Loucy (cell line): Measurements from ENCODE around the gene COL4A4.

Source experiments
- H2AFZ ChIP-seq: fragments of 200-600 bp; sonication (generic); 2 replicates; pipeline ENCODE4 v1.6.0; 2016; ENCODE audit warnings: antibody characterized with exemption, mild to moderate bottlenecking, low read length, moderate library complexity
- H3F3A ChIP-seq: fragments of 200-600 bp; 2 replicates; pipeline ENCODE4 v1.6.0; 2016; ENCODE audit warnings: antibody characterized with exemption, low read depth, mild to moderate bottlenecking
- H3K27me3 ChIP-seq: fragments of 200-600 bp; sonication (generic); 2 replicates; pipeline ENCODE4 v1.6.1; 2014; ENCODE audit warnings: low read length, mild to moderate bottlenecking; ENCODE audit not compliant: insufficient read depth, poor library complexity, severe bottlenecking
- H3K36me3 ChIP-seq: fragments of 200-600 bp; sonication (generic); 2 replicates; pipeline ENCODE4 v1.6.1; 2016; ENCODE audit warnings: low read length; ENCODE audit not compliant: insufficient read depth
- H3K4me1 ChIP-seq: fragments of 200-600 bp; sonication (generic); 2 replicates; pipeline ENCODE4 v1.5.1; 2014; ENCODE audit warnings: low read length, mild to moderate bottlenecking; ENCODE audit not compliant: insufficient read depth, poor library complexity, severe bottlenecking
- H3K4me2 ChIP-seq: fragments of 200-600 bp; sonication (generic); 2 replicates; pipeline ENCODE4 v1.6.0; 2014; ENCODE audit warnings: antibody characterized with exemption, low read length, low read depth, mild to moderate bottlenecking; ENCODE audit not compliant: poor library complexity, severe bottlenecking
- H3K4me3 ChIP-seq: fragments of 200-600 bp; sonication (generic); 2 replicates; pipeline ENCODE4 v1.5.1; 2014; ENCODE audit warnings: low read length, mild to moderate bottlenecking, mixed read lengths; ENCODE audit not compliant: poor library complexity, severe bottlenecking
- H3K79me2 ChIP-seq: fragments of 200-600 bp; sonication (generic); 2 replicates; pipeline ENCODE4 v1.6.1; 2014; ENCODE audit warnings: low read length; ENCODE audit not compliant: insufficient read depth
- H3K9ac ChIP-seq: fragments of 200-600 bp; sonication (generic); 2 replicates; pipeline ENCODE4 v1.6.0; 2014; ENCODE audit warnings: mild to moderate bottlenecking, low read depth, low read length, moderate library complexity; ENCODE audit not compliant: poor library complexity, severe bottlenecking
- H3K9me2 ChIP-seq: fragments of 200-600 bp; sonication (generic); replicated peaks from 2 replicates; pipeline ENCODE4 v1.6.1; 2016; ENCODE audit warnings: low read depth, low read length, mixed read lengths
- H3K9me3 ChIP-seq: fragments of 200-600 bp; sonication (generic); 2 replicates; pipeline ENCODE4 v1.6.1; 2014; ENCODE audit warnings: mild to moderate bottlenecking, antibody characterized with exemption, low read length, low read depth; ENCODE audit not compliant: insufficient read depth
- H4K20me1 ChIP-seq: fragments of 200-600 bp; sonication (generic); 2 replicates; pipeline ENCODE4 v1.6.0; 2014; ENCODE audit warnings: antibody characterized with exemption, low read length, mild to moderate bottlenecking; ENCODE audit not compliant: insufficient read depth, poor library complexity, severe bottlenecking
- CTCF ChIP-seq: fragments of 200-600 bp; sonication (generic); conservative IDR thresholded peaks from 2 replicates; pipeline ENCODE4 v1.5.1; 2014; ENCODE audit warnings: mild to moderate bottlenecking, antibody characterized with exemption, low read length
- EZH2phosphoT487 ChIP-seq: fragments of 200-600 bp; IDR thresholded peaks from 2 replicates; pipeline ENCODE4 v1.6.1; 2018; ENCODE audit warnings: antibody characterized with exemption, mild to moderate bottlenecking, moderate library complexity, borderline replicate concordance

The COL4A4 gene

GRCh38 chr2:227191367-227191766 is 27.4 kb upstream of the COL4A4 start:
- no peak overlapping the region for H3K9ac ChIP-seq
- no peaks in the 10 kb centered on the region for H3K9me2 ChIP-seq
- no peak overlapping the region for H3K4me3 ChIP-seq
- TF ChIP-seq CTCF (no peak), EZH2phosphoT487 (no peak)
- H2AFZ ChIP-seq: no peak overlapping the region
- H4K20me1 ChIP-seq: no peaks in the 10 kb centered on the region
- no peak overlapping the region for H3K4me2 ChIP-seq
- H3K79me2 ChIP-seq: no peaks in the 10 kb centered on the region
- H3K27me3 ChIP-seq: no peaks in the 10 kb centered on the region
- H3K9me3 ChIP-seq: no peaks in the 10 kb centered on the region
- no peaks in the 10 kb centered on the region for H3K4me1 ChIP-seq
- H3K36me3 ChIP-seq: no peaks in the 10 kb centered on the region
- H3F3A ChIP-seq: no peaks in the 10 kb centered on the region

- Histone ChIP-seq H2AFZ (no peak overlapping the region), H3K9me2 (no peaks in the 10 kb centered on the region), H3K36me3 (no peaks in the 10 kb centered on the region), H3K4me3 (no peak overlapping the region), H3F3A (no peaks in the 10 kb centered on the region), H3K4me1 (no peaks in the 10 kb centered on the region), H3K4me2 (no peak overlapping the region), H3K9me3 (no peaks in the 10 kb centered on the region), H3K79me2 (no peaks in the 10 kb centered on the region), H3K27me3 (no peaks in the 10 kb centered on the region), H3K9ac (no peak overlapping the region), H4K20me1 (no peaks in the 10 kb centered on the region)
- TF ChIP-seq EZH2phosphoT487 (no peak), CTCF (no peak)
These were observed 24.3 kb upstream of the COL4A4 start for GRCh38 chr2:227188292-227188691.

- TF ChIP-seq CTCF: no peak
- no peak for TF ChIP-seq EZH2phosphoT487
- no peaks in the 10 kb centered on the region for H3F3A ChIP-seq
- H3K9ac ChIP-seq: no peak overlapping the region
- no peaks in the 10 kb centered on the region for H4K20me1 ChIP-seq
- no peak overlapping the region for H3K4me2 ChIP-seq
- H3K4me1 ChIP-seq: no peaks in the 10 kb centered on the region
- H3K9me3 ChIP-seq: no peaks in the 10 kb centered on the region
- H3K27me3 ChIP-seq: no peaks in the 10 kb centered on the region
- no peaks in the 10 kb centered on the region for H3K9me2 ChIP-seq
- no peak overlapping the region for H3K4me3 ChIP-seq
- H2AFZ ChIP-seq: no peak overlapping the region
- no peaks in the 10 kb centered on the region for H3K36me3 ChIP-seq
- no peaks in the 10 kb centered on the region for H3K79me2 ChIP-seq
These were observed 22.7 kb upstream of the COL4A4 start for GRCh38 chr2:227186751-227187150.
